Right lobe of liver (tissue), 4 donors: ENCODE results near the gene DYSF.

Source experiments
- CTCF ChIP-seq, 4 donors: fragments of 200-600 bp in 3 of 4; fragments of 450-650 bp in 1 of 4; IDR thresholded peaks; one replicate each; pipeline versions ENCODE4 v1.5.1 to v1.8.0; 2016 to 2022; ENCODE audit warnings: antibody characterized with exemption in 4 of 4, mild to moderate bottlenecking in 2 of 4
- POLR2A ChIP-seq: fragments of 450-650 bp; IDR thresholded peaks from one replicate; pipeline ENCODE4 v1.6.1; 2017; ENCODE audit warnings: antibody characterized with exemption, mild to moderate bottlenecking
- donor health status: DM: no; HTN: no; CAD: no.
- donor health status: DM: no; HTN: no; CAD: no.
- donor health status: DM: no; HTN: yes; CAD: no.

GRCh38 chr2:71552356-71552755, 99.0 kb downstream of the DYSF start:
- TF ChIP-seq CTCF (IDR thresholded peaks at IDR 0.05) (no peak), POLR2A (no peak)
